IPS DF 6.9 (cell line): Measurements from ENCODE around the gene PAAF1.
A peak's percentile ranks its signal among the peaks of the same experiment; 100 is the strongest.

ENCODE experiments used
- DNase-seq: peaks from one replicate; pipeline ENCODE4 v3.0.0-alpha.2; 2013; ENCODE audit warnings: low read depth, low spot score
- H3K27ac ChIP-seq: one replicate; pipeline ENCODE4 v1.5.1; 2013; ENCODE audit warnings: low read length, control low read depth
- H3K27me3 ChIP-seq: 2 replicates; pipeline ENCODE4 v1.6.1; 2013; ENCODE audit warnings: mild to moderate bottlenecking, low read length; ENCODE audit not compliant: control insufficient read depth, insufficient read depth
- H3K36me3 ChIP-seq: 2 replicates; pipeline ENCODE4 v1.6.1; 2013; ENCODE audit warnings: low read length; ENCODE audit not compliant: control insufficient read depth, insufficient read depth
- H3K4me1 ChIP-seq: 2 replicates; pipeline ENCODE4 v1.6.1; 2013; ENCODE audit warnings: low read length; ENCODE audit not compliant: control insufficient read depth, insufficient read depth
- H3K4me3 ChIP-seq: 2 replicates; pipeline ENCODE4 v1.5.1; 2013; ENCODE audit warnings: mild to moderate bottlenecking, low read length
- H3K9me3 ChIP-seq: 2 replicates; pipeline ENCODE4 v1.6.1; 2013; ENCODE audit warnings: low read length, inconsistent platforms; ENCODE audit not compliant: control insufficient read depth, insufficient read depth
- WGBS: extraction: QIAGEN DNeasy Blood & Tissue Kit; methylation state at CpG from one replicate; pipeline ENCODE4 v1.1.7; 2013; ENCODE audit warnings: mixed read lengths, missing lambda C conversion rate; ENCODE audit not compliant: insufficient read length, insufficient coverage; 5-methylcytosine and 5-hydroxymethylcytosine counted together

PAAF1 gene

GRCh38 chr11:73876424-73877310, at the start of gene PAAF1, which contains the start of gene COA4:
Gene PAAF1 (plus strand): TSS chr11:73876999. CDS start chr11:73877022, 23 bp downstream.
Gene COA4 (minus strand): TSS chr11:73876846. CDS start chr11:73873378, 3,468 bp downstream.
- peak; percentile 97 for DNase-seq
- H3K27me3 ChIP-seq: no peaks in the 10 kb centered on the region
- WGBS: no CpG with 5 or more reads among the region's 57 CpGs

GRCh38 chr11:73830261-73830660, 46.5 kb upstream of the PAAF1 start:
- H3K4me1 ChIP-seq: no peaks in the 10 kb centered on the region
- no peaks in the 10 kb centered on the region for H3K9me3 ChIP-seq
- DNase-seq: no peak
- H3K27ac ChIP-seq: no peak overlapping the region
- H3K27me3 ChIP-seq: no peaks in the 10 kb centered on the region
- no peaks in the 10 kb centered on the region for H3K36me3 ChIP-seq
- no peak overlapping the region for H3K4me3 ChIP-seq
- no CpG with 5 or more reads among the region's 1 CpG for WGBS

More at GRCh38 chr11:73876424-73877310, at the start of gene PAAF1, which contains the start of gene COA4:
- Histone ChIP-seq H3K4me1 (peaks cover 3% of the 10 kb centered on the region; the same call in 1 of the 2 replicates), H3K4me3 (peak within 1 kb of the TSS; percentile 67), H3K36me3 (peaks cover 5% of the 10 kb centered on the region; the same call in 1 of the 2 replicates), H3K27ac (no peak within 1 kb of the TSS), H3K9me3 (no peaks in the 10 kb centered on the region)

- Histone ChIP-seq H3K4me3 (no peak overlapping the region), H3K27ac (no peak overlapping the region), H3K36me3 (no peaks in the 10 kb centered on the region), H3K4me1 (no peaks in the 10 kb centered on the region), H3K9me3 (no peaks in the 10 kb centered on the region), H3K27me3 (no peaks in the 10 kb centered on the region)
- WGBS: no CpG with 5 or more reads among the region's 2 CpGs
- DNase-seq: no peak
Measured at GRCh38 chr11:73833067-73833466, 43.7 kb upstream of the PAAF1 start.

GRCh38 chr11:73838443-73839122, 38.2 kb upstream of the PAAF1 start:
- no peak overlapping the region for H3K27ac ChIP-seq
- H3K36me3 ChIP-seq: no peaks in the 10 kb centered on the region
- H3K4me1 ChIP-seq: no peaks in the 10 kb centered on the region
- no peaks in the 10 kb centered on the region for H3K27me3 ChIP-seq
- no peaks in the 10 kb centered on the region for H3K9me3 ChIP-seq
- no peak overlapping the region for H3K4me3 ChIP-seq
- no CpG with 5 or more reads among the region's 3 CpGs for WGBS
- no peak for DNase-seq

- Histone ChIP-seq H3K9me3 (no peaks in the 10 kb centered on the region), H3K27me3 (no peaks in the 10 kb centered on the region), H3K4me3 (no peak overlapping the region), H3K36me3 (no peaks in the 10 kb centered on the region), H3K27ac (no peak overlapping the region), H3K4me1 (no peaks in the 10 kb centered on the region)
- no peak for DNase-seq
Measured at GRCh38 chr11:73839123-73839457, 37.7 kb upstream of the PAAF1 start.

GRCh38 chr11:73851046-73851764, 25.6 kb upstream of the PAAF1 start:
- no peak for DNase-seq
- no peaks in the 10 kb centered on the region for H3K36me3 ChIP-seq
- no CpG with 5 or more reads among the region's 3 CpGs for WGBS
- H3K27me3 ChIP-seq: no peaks in the 10 kb centered on the region
- no peak overlapping the region for H3K4me3 ChIP-seq
- H3K9me3 ChIP-seq: no peaks in the 10 kb centered on the region
- no peaks in the 10 kb centered on the region for H3K4me1 ChIP-seq
- H3K27ac ChIP-seq: no peak overlapping the region

- no peaks in the 10 kb centered on the region for H3K4me1 ChIP-seq
- no peak for DNase-seq
- no CpG with 5 or more reads among the region's 3 CpGs for WGBS
- H3K36me3 ChIP-seq: no peaks in the 10 kb centered on the region
- H3K27me3 ChIP-seq: no peaks in the 10 kb centered on the region
- H3K27ac ChIP-seq: no peak overlapping the region
- H3K9me3 ChIP-seq: no peaks in the 10 kb centered on the region
- H3K4me3 ChIP-seq: no peak overlapping the region
Measured at GRCh38 chr11:73852049-73852448, 24.8 kb upstream of the PAAF1 start.

GRCh38 chr11:73854680-73855079, 22.1 kb upstream of the PAAF1 start:
- H3K27me3 ChIP-seq: no peaks in the 10 kb centered on the region
- H3K9me3 ChIP-seq: no peaks in the 10 kb centered on the region
- H3K27ac ChIP-seq: no peak overlapping the region
- DNase-seq: no peak
- H3K4me3 ChIP-seq: no peak overlapping the region
- no CpG with 5 or more reads among the region's 1 CpG for WGBS
- no peaks in the 10 kb centered on the region for H3K4me1 ChIP-seq
- no peaks in the 10 kb centered on the region for H3K36me3 ChIP-seq

GRCh38 chr11:73856031-73856567, 20.7 kb upstream of the PAAF1 start:
- H3K36me3 ChIP-seq: no peaks in the 10 kb centered on the region
- no peak for DNase-seq
- H3K27ac ChIP-seq: no peak overlapping the region
- H3K4me3 ChIP-seq: no peak overlapping the region
- no peaks in the 10 kb centered on the region for H3K9me3 ChIP-seq
- WGBS: no CpG with 5 or more reads among the region's 1 CpG
- H3K4me1 ChIP-seq: no peaks in the 10 kb centered on the region
- H3K27me3 ChIP-seq: no peaks in the 10 kb centered on the region

GRCh38 chr11:73859671-73860070, 17.1 kb upstream of the PAAF1 start:
- Histone ChIP-seq H3K9me3 (no peaks in the 10 kb centered on the region), H3K27ac (no peak overlapping the region), H3K36me3 (no peaks in the 10 kb centered on the region), H3K4me3 (no peak overlapping the region), H3K27me3 (no peaks in the 10 kb centered on the region), H3K4me1 (no peaks in the 10 kb centered on the region)
- DNase-seq: no peak
- WGBS: no CpG with 5 or more reads among the region's 2 CpGs
